GM18867 (cell line): ENCODE data around the gene ZSCAN21.

Source experiments
- ATAC-seq: cut with Tn5 transposase; IDR thresholded peaks from one replicate; pipeline ENCODE4 v1.9.1; 2021; ENCODE audit warnings: mild to moderate bottlenecking, moderate library complexity; ENCODE audit not compliant: unreplicated experiment

ZSCAN21 gene

GRCh38 chr7:100024020-100024619, 25.5 kb upstream of the ZSCAN21 start:
- no peak for ATAC-seq

GRCh38 chr7:100027197-100027596, 22.4 kb upstream of the ZSCAN21 start:
- ATAC-seq, result no peak

GRCh38 chr7:100029596-100029995, 20.0 kb upstream of the ZSCAN21 start:
- ATAC-seq, result no peak

GRCh38 chr7:100033526-100033925, 16.0 kb upstream of the ZSCAN21 start:
- no peak for ATAC-seq

GRCh38 chr7:100034871-100035510, 14.6 kb upstream of the ZSCAN21 start:
- no peak for ATAC-seq

GRCh38 chr7:100035876-100036275, 13.7 kb upstream of the ZSCAN21 start:
- no peak for ATAC-seq

GRCh38 chr7:100038326-100038725, 11.2 kb upstream of the ZSCAN21 start:
- no peak for ATAC-seq

GRCh38 chr7:100040575-100040974, 9.0 kb upstream of the ZSCAN21 start:
- ATAC-seq, result no peak

GRCh38 chr7:100044718-100045117, 4.9 kb upstream of the ZSCAN21 start:
- no peak for ATAC-seq

GRCh38 chr7:100048680-100049079, 894 bp upstream of the ZSCAN21 start:
- ATAC-seq, result no peak

- no peak for ATAC-seq
Observed at GRCh38 chr7:100051611-100052010, 2.0 kb downstream of the ZSCAN21 start.

GRCh38 chr7:100053215-100053614, 3.6 kb downstream of the ZSCAN21 start:
- ATAC-seq, result no peak

- ATAC-seq, result no peak
Observed at GRCh38 chr7:100057006-100057405, 7.4 kb downstream of the ZSCAN21 start.

- ATAC-seq, result no peak
Observed at GRCh38 chr7:100059251-100059739, 9.7 kb downstream of the ZSCAN21 start.

- ATAC-seq, result no peak
Observed at GRCh38 chr7:100061518-100062193, 12.1 kb downstream of the ZSCAN21 start.

GRCh38 chr7:100063376-100063775, 13.8 kb downstream of the ZSCAN21 start:
- ATAC-seq, result no peak

- ATAC-seq, result no peak
Observed at GRCh38 chr7:100064162-100064561, 14.6 kb downstream of the ZSCAN21 start.

- no peak for ATAC-seq
Observed at GRCh38 chr7:100065452-100066186, 16.0 kb downstream of the ZSCAN21 start.

- no peak for ATAC-seq
Observed at GRCh38 chr7:100066953-100067352, 17.4 kb downstream of the ZSCAN21 start.

- no peak for ATAC-seq
Observed at GRCh38 chr7:100069991-100070390, 20.4 kb downstream of the ZSCAN21 start.

GRCh38 chr7:100071018-100071723, 21.6 kb downstream of the ZSCAN21 start:
- no peak for ATAC-seq
